DMS153 (cell line): ENCODE measurements around the gene TBCB.
"Not testable (repeated sequence)": the region's sequence is repeated elsewhere in the genome, so short reads cannot be mapped to it uniquely, and the experiment has no call there.

ENCODE experiments used
- DNase-seq: peaks from one replicate; lab custom pipeline; 2025; lab: John Stamatoyannopoulos, UW

The TBCB gene

DNA sequence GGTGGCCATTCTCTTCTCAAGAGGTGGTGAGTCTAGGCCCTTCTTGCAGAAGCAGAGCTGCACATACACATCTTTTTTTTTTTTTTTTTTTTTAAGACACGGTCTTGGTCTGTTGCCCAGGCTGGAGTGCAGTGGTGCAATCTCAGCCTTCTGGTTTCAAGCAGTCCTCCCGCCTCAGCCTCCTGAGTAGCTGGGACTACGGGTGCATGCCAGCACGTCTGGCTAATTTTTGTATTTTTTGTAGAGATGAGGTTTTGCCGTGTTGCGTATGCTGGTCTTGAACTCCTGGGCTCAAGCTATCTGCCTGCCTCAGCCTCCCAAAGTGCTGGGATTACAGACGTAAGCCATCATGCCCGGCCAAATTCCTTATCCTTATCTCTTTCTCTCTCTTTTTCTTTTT is 58.6 kb downstream of the TBCB start:
- DNase-seq = not testable (repeated sequence)
